Measurements from ENCODE around the gene OTOG.

The OTOG gene

DNA sequence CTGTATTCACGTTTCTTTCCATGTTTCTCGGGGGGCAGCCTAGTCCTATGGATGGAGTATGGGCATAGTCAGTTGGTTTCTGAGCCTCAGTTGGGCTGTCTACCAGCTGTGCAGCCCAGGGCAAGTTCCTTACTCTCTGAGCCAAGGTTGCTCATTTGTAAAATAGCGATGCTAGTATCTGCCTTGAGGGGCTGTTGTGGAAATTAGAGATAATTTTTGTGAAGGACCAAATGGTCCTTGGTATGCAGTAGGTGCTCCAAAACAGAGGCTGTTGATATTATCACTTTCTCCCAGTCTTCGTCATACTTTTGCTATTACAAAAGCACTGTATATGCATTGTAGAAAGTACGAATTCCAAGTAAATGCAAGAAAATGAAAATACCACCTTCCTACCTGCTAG, 89.7 kb downstream of the OTOG start:
- DNase-seq = no peak

GRCh38 chr11:17637901-17638300, 90.8 kb downstream of the OTOG start:
- no peak for DNase-seq

DNA sequence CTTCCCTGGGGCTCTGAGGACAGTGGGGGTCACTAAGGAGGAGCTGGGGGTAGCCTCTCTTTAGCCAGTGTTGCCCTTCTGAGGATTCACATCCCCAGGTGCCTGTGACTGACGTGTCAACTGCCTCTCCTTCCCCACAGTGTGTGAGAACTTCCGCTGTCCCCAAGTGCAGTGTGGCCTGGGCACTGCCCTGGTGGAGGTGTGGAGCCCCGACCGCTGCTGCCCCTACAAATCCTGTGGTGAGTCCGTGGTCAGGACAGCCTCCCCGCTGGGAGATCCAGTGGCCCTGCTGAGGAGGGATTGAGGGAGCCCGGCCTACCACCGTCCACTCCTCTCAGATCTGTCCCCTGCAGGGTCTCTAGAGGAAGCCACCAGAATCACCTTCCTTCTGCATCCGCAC, 91.3 kb downstream of the OTOG start:
- no peak for DNase-seq

DNA sequence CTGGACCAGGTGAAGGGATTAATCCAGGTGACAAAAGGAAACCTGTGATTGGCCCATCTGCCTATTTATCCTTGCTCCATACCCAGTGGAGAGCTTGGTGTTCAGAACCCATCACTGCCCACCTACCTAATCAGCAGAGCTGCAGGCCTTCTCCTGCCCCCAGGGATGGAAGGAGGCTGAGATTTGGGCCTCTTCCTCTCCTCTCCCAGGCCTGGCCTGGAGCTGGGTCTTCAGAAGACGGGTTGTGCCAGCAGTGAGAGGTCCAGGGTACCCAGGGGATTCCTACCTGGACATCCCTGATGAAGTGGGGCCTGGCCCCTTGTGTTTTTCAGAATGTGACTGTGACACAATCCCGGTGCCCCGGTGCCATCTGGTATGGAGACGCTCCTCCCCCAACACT, 92.0 kb downstream of the OTOG start:
- DNase-seq = no peak

DNA sequence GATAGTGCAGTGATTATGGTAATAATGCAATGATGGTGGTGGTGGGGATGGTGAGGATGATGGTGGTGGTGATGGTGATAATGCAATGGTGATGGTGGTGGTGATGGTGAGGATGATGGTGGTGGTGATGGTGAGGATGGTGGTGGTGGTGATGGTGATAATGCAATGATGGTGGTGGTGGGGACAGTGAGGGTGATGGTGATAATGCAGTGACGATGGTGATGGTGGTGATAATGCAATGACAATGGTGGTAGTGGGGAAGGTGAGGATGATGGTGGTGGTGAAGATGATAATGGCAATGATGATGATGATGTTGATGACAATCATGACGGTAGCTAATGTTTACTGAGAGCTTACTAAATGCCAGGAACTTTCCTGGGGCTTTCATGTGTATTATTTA, 92.7 kb downstream of the OTOG start:
- no peak for DNase-seq

- no peak for DNase-seq
These were observed 93.6 kb downstream of the OTOG start for GRCh38 chr11:17640493-17641164.

- DNase-seq = no peak
These were observed 94.8 kb downstream of the OTOG start for GRCh38 chr11:17641792-17642350.

DNA sequence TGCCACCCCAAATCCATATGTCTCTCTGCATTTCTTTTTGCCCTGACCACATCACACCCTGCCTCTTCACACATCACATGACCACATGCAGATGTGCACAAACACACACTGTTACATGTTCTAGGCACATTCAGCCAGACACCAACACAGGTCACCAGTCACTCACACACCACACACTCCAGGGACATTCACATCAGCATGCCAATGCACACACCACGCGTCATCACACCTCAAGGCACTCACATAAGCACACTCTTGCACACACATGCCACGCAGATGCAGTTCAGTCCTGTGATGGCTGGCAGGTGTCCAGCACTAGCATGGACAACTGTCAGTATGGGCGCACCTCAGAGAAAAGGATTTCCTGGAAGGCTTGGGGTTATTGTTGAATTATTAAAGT, 95.3 kb downstream of the OTOG start:
- DNase-seq = no peak

GRCh38 chr11:17642980-17643379, 95.9 kb downstream of the OTOG start:
- DNase-seq = no peak

DNA sequence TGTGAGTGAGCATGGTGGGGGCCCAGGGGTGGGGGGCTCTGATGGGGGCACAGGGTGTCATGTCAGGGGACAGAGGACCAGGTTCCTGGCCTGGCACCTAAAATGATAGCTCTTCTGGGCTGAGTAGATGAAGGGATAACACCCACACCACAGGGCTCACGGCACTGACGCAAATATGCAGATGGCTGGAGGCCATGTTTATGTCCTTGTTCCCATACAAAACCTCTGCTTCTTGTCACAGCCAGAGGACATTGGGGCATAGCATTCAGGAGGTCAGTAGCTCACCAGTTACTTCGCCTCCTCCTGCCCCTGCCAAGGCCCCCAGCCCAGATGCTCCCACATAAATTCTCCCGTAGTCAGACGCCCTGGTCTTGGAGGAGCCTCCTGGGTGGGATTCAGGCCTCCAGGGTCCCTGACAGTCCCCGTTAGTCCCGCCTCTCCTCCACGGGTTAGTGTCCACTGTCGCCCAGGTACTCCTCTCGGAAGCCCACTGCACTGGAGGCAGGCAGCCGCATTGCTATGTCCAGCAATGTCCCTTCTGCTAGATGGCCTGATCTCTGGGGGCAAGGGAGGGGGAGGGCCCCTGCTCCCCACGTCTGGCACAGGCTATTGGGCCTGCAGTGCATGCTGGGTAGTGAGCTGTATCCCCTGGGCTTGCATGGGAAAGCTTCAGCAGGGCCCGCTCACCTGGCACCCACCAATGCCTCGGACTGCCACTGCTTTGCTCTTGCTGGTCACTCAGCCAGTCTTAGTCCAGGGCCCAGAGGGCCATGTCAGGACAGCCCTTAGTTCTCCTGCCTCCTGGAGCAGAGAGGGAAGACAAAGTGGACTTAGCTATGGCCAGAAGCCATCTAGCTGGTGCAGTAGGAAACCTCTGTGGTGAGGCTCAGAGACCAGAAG, 96.7 kb downstream of the OTOG start:
- no peak for DNase-seq

DNA sequence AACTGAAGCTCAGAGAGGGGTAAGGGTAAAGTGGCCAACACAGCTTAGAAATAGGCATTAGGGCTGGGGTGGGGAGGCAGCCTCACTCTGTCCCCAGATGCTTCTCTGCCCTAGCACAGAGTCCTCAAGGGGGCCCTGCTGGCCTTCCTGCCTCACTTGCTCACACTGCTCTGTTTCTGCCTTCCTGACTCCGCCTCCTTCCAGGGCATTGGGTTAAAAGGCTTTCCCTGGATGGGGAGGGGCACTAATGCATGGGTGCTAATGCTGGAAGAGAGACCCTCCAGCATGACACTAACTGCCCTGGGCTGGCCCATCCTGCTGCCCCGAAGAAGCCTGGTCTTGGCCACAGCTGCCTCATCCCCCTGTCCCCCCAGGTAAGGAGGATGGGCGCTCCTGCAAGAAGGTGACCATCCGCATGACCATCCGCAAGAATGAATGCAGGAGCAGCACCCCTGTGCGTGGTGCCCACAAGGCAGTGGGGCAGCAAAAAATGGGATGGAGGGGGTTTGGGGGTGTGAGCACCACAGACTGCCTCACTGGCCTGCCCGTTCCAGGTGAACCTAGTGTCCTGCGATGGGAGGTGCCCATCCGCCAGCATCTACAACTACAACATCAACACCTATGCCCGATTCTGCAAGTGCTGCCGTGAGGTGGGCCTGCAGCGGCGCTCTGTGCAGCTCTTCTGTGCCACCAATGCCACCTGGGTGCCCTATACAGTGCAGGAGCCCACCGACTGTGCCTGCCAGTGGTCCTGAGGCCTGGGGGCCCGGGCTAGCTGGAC, 98.3 kb downstream of the OTOG start:
- no peak for DNase-seq

GRCh38 chr11:17646451-17647145, 99.5 kb downstream of the OTOG start:
- DNase-seq = no peak

- no peak for DNase-seq
These were observed 101.5 kb downstream of the OTOG start for GRCh38 chr11:17648528-17648927.

GRCh38 chr11:17649261-17649660, 102.2 kb downstream of the OTOG start:
- DNase-seq = no peak

GRCh38 chr11:17649696-17650095, 102.6 kb downstream of the OTOG start:
- DNase-seq = no peak

DNA sequence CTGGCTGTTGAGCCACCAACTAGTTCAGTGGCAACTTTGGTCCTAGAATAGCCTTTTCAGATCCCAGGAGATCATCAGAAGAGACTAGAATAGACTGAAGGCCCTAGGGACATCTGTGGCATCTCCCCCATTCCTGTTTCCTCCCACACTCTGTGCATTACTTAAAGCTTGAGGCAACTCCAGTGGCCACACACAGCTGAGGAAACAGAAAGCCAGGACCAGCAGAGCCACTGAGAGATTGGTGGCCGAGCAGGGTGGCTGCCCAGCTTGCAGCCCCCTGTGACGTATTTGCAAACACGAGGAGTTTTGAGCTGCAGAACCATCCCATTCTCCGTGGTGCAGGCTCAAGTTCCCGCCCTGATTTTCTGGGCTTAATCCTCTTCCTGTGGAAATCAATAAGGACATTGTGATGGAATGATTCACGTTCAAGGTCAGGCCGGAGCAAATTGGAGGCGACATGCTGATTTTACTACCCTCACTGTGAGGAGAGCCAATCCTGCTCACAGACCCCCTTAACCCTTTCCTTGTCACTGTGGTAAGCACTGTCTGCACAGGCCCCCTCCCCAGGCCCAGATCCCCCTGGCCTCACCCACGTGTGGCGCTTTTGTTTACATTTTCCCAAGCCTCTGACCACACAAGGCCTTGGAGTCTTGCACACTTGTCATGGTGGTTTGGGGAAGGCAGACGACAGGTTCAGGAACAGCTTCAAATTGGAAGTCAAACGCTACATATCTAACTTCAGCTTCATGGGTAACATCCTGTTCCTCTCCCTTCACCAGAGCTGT, 103.3 kb downstream of the OTOG start:
- no peak for DNase-seq

GRCh38 chr11:17651061-17651460, 104.0 kb downstream of the OTOG start:
- no peak for DNase-seq

DNA sequence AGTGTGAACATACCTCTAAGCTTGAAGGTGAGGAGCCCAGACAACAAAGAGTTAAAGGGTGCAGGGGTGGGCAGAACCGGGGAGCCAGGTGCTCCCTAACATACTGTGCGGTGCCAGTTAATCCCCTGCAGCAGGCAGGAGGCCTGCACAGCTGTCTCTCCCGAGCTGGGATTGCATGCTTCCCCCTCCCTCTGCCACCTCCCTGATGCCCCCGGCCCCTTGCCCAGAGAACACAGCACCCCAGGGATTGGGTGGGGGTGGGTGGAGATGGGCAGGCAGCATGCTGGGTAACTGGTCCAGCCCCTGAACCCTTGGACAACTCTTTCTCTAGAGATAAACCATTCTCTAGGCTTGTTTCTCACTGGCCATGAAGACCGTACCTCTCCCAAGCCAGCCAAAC, 104.6 kb downstream of the OTOG start:
- no peak for DNase-seq

GRCh38 chr11:17652556-17652955, 105.5 kb downstream of the OTOG start:
- DNase-seq = no peak

DNA sequence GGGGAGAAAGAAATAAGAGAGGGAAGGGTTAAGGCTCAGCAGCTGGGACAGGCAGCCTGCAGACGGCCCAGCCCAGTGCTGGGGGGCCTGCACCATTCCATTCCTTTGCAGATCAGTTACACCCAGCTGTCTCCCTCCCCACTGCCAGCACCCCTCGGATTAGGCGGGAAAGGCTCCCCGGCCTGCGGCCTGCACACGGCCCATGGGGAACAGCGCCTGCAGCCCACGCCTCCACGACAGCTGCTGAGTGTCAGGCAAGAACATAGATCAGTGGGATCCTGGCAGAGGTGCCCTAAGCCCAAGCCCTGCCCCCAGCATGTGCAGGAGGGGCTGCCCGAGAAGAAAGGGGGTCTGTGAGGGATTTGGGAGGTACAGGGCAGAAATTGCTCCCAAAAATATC, 106.6 kb downstream of the OTOG start:
- no peak for DNase-seq

DNA sequence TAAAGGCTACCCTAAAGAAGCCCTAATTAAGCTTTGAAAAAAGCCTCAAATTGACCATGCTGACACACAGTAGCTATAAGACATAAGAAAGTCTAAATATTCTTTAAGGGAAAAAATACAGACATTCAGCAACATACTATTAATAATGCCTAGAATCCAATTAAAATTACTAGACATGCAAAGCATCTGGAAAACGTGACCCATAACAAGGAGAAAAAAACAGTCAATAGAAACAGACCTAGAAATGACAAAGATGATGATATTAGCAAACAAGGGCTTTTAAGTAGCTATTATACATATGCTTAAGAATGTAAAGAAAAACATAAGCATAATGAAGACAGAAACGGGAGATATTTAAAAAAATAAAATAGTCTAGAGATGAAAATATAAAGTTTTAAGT, 108.6 kb downstream of the OTOG start:
- DNase-seq = no peak

DNA sequence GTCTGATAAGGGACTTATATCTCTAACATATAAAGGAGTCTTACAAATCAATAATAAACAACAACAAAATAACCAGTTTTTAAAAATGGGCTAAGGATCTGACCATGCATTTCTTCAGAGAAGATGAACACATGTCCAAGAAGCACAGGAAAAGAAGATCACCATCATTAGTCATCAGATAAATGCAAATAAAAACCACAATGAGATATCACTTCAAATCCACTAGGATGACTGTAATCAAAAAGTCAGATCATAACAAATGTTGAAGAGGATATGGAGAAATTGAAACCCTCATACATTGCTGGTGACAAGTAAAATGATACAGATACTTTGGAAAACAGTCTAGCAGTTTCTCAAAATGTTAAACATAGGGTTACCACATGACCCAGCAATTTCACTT, 111.2 kb downstream of the OTOG start:
- no peak for DNase-seq
